Measurements from ENCODE around the gene PRF1. TPM values are rescaled to one million over a fixed set of nuclear protein-coding genes. Genes with fewer than 3 reads are reported as not detected.

PRF1 gene
- total and polyA plus RNA-seq, 2 experiments from 2014 or later, result 0.13 TPM; not detected in 1

GRCh38 chr10:70629338-70629737, 26.8 kb upstream of the PRF1 start (continued):
- TF ChIP-seq REST (IDR thresholded peaks at IDR 0.05; ENCODE audit: unreplicated experiment) (no peak), ZNF114 (CRISPR knock-in tag; IDR thresholded peaks at IDR 0.05) (no peak), CREB1 (CRISPR knock-in tag; IDR thresholded peaks at IDR 0.05; ENCODE audit: low read depth) (no peak), NANOG (IDR thresholded peaks at IDR 0.05; ENCODE audit: borderline replicate concordance) (no peak)

DNA sequence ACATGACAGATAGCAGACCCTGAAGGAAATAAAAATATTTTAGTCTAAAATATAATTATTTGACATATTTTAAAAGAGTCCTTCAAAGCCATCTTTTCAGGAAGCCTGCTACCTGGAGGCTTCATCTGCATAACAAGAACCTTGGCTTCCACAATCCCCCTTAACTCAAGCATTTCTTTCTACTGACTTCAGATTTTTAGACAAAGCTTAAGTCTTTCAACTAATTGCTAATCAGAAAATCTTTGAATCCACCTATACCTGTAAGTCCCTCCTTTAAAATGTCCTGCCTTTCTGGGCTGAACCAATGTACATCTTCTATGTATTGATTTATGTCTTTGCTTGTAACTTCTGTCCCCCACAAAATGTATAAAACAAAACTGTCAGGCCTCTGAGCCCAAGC, 23.5 kb upstream of the PRF1 start:
- Mint-ChIP-seq H3K4me3 (no peak overlapping the region; the same call in 2 of the 3 replicates), H3K4me1 (peaks cover 23% of the 10 kb centered on the region), H3K27ac (peak overlapping the region; percentile 92), H3K36me3 (ENCODE audit: low read depth) (peaks cover 42% of the 10 kb centered on the region), H3K27me3 (ENCODE audit: insufficient read depth, low read depth, poor library complexity) (peaks cover 12% of the 10 kb centered on the region), H3K9me3 (peaks cover 58% of the 10 kb centered on the region)
- ATAC-seq (peak; percentile 43), DNase-seq (ENCODE audit: low spot score) (peak; percentile 63)
- Histone ChIP-seq H3K27ac (ENCODE audit: low read depth) (peak overlapping the region; percentile 92), H3K4me1 (ENCODE audit: insufficient read depth) (peaks cover 18% of the 10 kb centered on the region), H2AFZ (no peak overlapping the region), H3K9me2 (ENCODE audit: insufficient read depth) (peaks cover 10% of the 10 kb centered on the region), H3K79me2 (replicated peaks; ENCODE audit: insufficient read depth) (no peaks in the 10 kb centered on the region), H3K4me2 (peak overlapping the region; percentile 18; the same call in 1 of the 2 replicates), H3K4me3 (peak overlapping the region; percentile 20; the same call in 1 of the 2 replicates), H4K20me1 (replicated peaks; ENCODE audit: insufficient read depth) (no peaks in the 10 kb centered on the region), H3K27me3 (ENCODE audit: insufficient read depth) (no peaks in the 10 kb centered on the region), H3K36me3 (ENCODE audit: insufficient read depth) (peaks cover 5% of the 10 kb centered on the region; the same call in 1 of the 2 replicates), H3F3A (replicated peaks; ENCODE audit: low read depth) (peaks cover 13% of the 10 kb centered on the region; the same call in 1 of the 2 replicates)
- no peak for TF ChIP-seq JUNB (IDR thresholded peaks at IDR 0.05; ENCODE audit: unreplicated experiment)
- TF ChIP-seq, protein P1, sequence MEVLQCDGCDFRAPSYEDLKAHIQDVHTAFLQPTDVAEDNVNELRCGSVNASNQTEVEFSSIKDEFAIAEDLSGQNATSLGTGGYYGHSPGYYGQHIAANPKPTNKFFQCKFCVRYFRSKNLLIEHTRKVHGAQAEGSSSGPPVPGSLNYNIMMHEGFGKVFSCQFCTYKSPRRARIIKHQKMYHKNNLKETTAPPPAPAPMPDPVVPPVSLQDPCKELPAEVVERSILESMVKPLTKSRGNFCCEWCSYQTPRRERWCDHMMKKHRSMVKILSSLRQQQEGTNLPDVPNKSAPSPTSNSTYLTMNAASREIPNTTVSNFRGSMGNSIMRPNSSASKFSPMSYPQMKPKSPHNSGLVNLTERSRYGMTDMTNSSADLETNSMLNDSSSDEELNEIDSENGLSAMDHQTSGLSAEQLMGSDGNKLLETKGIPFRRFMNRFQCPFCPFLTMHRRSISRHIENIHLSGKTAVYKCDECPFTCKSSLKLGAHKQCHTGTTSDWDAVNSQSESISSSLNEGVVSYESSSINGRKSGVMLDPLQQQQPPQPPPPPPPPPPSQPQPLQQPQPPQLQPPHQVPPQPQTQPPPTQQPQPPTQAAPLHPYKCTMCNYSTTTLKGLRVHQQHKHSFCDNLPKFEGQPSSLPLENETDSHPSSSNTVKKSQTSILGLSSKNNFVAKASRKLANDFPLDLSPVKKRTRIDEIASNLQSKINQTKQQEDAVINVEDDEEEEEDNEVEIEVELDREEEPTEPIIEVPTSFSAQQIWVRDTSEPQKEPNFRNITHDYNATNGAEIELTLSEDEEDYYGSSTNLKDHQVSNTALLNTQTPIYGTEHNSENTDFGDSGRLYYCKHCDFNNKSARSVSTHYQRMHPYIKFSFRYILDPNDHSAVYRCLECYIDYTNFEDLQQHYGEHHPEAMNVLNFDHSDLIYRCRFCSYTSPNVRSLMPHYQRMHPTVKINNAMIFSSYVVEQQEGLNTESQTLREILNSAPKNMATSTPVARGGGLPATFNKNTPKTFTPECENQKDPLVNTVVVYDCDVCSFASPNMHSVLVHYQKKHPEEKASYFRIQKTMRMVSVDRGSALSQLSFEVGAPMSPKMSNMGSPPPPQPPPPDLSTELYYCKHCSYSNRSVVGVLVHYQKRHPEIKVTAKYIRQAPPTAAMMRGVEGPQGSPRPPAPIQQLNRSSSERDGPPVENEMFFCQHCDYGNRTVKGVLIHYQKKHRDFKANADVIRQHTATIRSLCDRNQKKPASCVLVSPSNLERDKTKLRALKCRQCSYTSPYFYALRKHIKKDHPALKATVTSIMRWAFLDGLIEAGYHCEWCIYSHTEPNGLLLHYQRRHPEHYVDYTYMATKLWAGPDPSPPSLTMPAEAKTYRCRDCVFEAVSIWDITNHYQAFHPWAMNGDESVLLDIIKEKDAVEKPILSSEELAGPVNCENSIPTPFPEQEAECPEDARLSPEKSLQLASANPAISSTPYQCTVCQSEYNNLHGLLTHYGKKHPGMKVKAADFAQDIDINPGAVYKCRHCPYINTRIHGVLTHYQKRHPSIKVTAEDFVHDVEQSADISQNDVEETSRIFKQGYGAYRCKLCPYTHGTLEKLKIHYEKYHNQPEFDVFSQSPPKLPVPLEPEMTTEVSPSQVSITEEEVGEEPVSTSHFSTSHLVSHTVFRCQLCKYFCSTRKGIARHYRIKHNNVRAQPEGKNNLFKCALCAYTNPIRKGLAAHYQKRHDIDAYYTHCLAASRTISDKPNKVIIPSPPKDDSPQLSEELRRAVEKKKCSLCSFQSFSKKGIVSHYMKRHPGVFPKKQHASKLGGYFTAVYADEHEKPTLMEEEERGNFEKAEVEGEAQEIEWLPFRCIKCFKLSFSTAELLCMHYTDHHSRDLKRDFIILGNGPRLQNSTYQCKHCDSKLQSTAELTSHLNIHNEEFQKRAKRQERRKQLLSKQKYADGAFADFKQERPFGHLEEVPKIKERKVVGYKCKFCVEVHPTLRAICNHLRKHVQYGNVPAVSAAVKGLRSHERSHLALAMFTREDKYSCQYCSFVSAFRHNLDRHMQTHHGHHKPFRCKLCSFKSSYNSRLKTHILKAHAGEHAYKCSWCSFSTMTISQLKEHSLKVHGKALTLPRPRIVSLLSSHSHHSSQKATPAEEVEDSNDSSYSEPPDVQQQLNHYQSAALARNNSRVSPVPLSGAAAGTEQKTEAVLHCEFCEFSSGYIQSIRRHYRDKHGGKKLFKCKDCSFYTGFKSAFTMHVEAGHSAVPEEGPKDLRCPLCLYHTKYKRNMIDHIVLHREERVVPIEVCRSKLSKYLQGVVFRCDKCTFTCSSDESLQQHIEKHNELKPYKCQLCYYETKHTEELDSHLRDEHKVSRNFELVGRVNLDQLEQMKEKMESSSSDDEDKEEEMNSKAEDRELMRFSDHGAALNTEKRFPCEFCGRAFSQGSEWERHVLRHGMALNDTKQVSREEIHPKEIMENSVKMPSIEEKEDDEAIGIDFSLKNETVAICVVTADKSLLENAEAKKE (CRISPR knock-in tag; IDR thresholded peaks at IDR 0.05), result peak; percentile 1; the same call in 1 of the 2 replicates
